ENCODE results near the gene PLXDC2. TPM values are rescaled to one million over a fixed set of nuclear protein-coding genes. Genes with fewer than 3 reads are reported as not detected.

PLXDC2 gene
- total and polyA plus RNA-seq, 8 donors, result 2.1 to 57.2 (median 11.2) TPM

- Histone ChIP-seq H3K27me3 (no peaks in the 10 kb centered on the region), H3K9me3 (no peaks in the 10 kb centered on the region), H3K36me3 (no peaks in the 10 kb centered on the region), H3K4me1 (peaks cover 0 to 4% (median 0%) of the 10 kb centered on the region in 4 donors), H3K4me3 (no peak overlapping the region), H3K27ac (no peak overlapping the region)
- 80 to 100% (median 95%) methylated on average over 2 of the region's 2 CpGs for WGBS, 5 donors
- intact Hi-C loops (cut with DNase I; ENCODE audit: low total_unique reads), result no loop called here
- no peak for DNase-seq
- no peak for TF ChIP-seq POLR2A (IDR thresholded peaks at IDR 0.05)
- no peak for TF ChIP-seq EP300 (IDR thresholded peaks at IDR 0.05)
- no peak for TF ChIP-seq POLR2AphosphoS5 (IDR thresholded peaks at IDR 0.05)
- TF ChIP-seq, protein P1, sequence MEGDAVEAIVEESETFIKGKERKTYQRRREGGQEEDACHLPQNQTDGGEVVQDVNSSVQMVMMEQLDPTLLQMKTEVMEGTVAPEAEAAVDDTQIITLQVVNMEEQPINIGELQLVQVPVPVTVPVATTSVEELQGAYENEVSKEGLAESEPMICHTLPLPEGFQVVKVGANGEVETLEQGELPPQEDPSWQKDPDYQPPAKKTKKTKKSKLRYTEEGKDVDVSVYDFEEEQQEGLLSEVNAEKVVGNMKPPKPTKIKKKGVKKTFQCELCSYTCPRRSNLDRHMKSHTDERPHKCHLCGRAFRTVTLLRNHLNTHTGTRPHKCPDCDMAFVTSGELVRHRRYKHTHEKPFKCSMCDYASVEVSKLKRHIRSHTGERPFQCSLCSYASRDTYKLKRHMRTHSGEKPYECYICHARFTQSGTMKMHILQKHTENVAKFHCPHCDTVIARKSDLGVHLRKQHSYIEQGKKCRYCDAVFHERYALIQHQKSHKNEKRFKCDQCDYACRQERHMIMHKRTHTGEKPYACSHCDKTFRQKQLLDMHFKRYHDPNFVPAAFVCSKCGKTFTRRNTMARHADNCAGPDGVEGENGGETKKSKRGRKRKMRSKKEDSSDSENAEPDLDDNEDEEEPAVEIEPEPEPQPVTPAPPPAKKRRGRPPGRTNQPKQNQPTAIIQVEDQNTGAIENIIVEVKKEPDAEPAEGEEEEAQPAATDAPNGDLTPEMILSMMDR (IDR thresholded peaks at IDR 0.05), result no peak
Measured at GRCh38 chr10:20017961-20018360, 201.7 kb downstream of the PLXDC2 start.

- Histone ChIP-seq H3K36me3 (no peaks in the 10 kb centered on the region), H3K4me1 (peaks cover 0 to 3% (median 0%) of the 10 kb centered on the region in 4 donors), H3K4me3 (no peak overlapping the region), H3K27me3 (no peaks in the 10 kb centered on the region), H3K27ac (no peak overlapping the region), H3K9me3 (peaks cover 0 to 10% (median 4%) of the 10 kb centered on the region in 4 donors)
- DNase-seq, result no peak
- intact Hi-C loops (cut with DNase I; ENCODE audit: low total_unique reads), result no loop called here
- 20 to 70% (median 54%) methylated on average over 1 of the region's 1 CpG for WGBS, 5 donors
- no peak for TF ChIP-seq EP300 (IDR thresholded peaks at IDR 0.05)
- TF ChIP-seq POLR2A (IDR thresholded peaks at IDR 0.05), result no peak
- TF ChIP-seq, protein P1 (IDR thresholded peaks at IDR 0.05), result no peak
- TF ChIP-seq POLR2AphosphoS5 (IDR thresholded peaks at IDR 0.05), result no peak
Measured at GRCh38 chr10:20020677-20021076, 204.4 kb downstream of the PLXDC2 start.

GRCh38 chr10:20029523-20029922 is 213.3 kb downstream of the PLXDC2 start:
- WGBS, 5 donors, result 82 to 88% (median 85%) methylated on average over 3 of the region's 3 CpGs
- no peak for TF ChIP-seq POLR2AphosphoS5 (IDR thresholded peaks at IDR 0.05)
- TF ChIP-seq, protein P1 (IDR thresholded peaks at IDR 0.05), result no peak
- TF ChIP-seq POLR2A (IDR thresholded peaks at IDR 0.05), result no peak
- no peak for TF ChIP-seq EP300 (IDR thresholded peaks at IDR 0.05)
- no peaks in the 10 kb centered on the region for H3K27me3 ChIP-seq

DNA sequence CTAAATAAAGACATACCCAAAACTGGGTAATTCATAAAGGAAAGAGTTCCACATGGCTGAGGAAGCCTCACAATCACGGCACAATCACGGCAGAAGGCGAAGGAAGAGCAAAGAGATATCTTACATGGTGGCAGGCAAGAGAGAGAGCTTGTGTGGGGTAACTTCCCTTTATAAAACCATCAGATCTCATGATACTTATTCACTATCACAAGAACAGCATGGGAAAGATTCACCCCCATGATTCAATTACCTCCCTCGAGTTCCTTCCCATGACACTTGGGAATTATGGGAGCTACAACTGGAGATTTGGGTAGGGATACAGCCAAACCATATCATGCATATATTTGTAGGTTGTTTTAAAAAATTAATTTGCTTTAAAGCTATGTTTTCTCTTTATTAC is 217.2 kb downstream of the PLXDC2 start:
- whole genome bisulfite sequencing, 5 donors, result 72 to 89% (median 83%) methylated on average over 4 of the region's 4 CpGs
- H3K9me3 ChIP-seq, result peaks cover 0 to 9% (median 0%) of the 10 kb centered on the region in 4 donors
- H3K27ac ChIP-seq, result no peak overlapping the region
- H3K4me3 ChIP-seq, result no peak overlapping the region
- H3K36me3 ChIP-seq, result no peaks in the 10 kb centered on the region
- no peaks in the 10 kb centered on the region for H3K27me3 ChIP-seq
- H3K4me1 ChIP-seq, result no peaks in the 10 kb centered on the region
- TF ChIP-seq POLR2A (IDR thresholded peaks at IDR 0.05), result no peak
- intact Hi-C loops (cut with DNase I; ENCODE audit: low total_unique reads), result no loop called here
- DNase-seq, result no peak

More at GRCh38 chr10:20029523-20029922, 213.3 kb downstream of the PLXDC2 start:
- Histone ChIP-seq H3K36me3 (no peaks in the 10 kb centered on the region), H3K4me1 (no peaks in the 10 kb centered on the region), H3K27ac (no peak overlapping the region), H3K9me3 (peaks cover 0 to 14% (median 2%) of the 10 kb centered on the region in 4 donors), H3K4me3 (no peak overlapping the region)
- intact Hi-C loops (cut with DNase I; ENCODE audit: low total_unique reads), result no loop called here
- no peak for DNase-seq

GRCh38 chr10:20034732-20035131 is 218.5 kb downstream of the PLXDC2 start:
- Histone ChIP-seq H3K36me3 (no peaks in the 10 kb centered on the region), H3K27me3 (no peaks in the 10 kb centered on the region), H3K4me3 (no peak overlapping the region), H3K4me1 (no peaks in the 10 kb centered on the region), H3K27ac (no peak overlapping the region), H3K9me3 (peaks cover 0 to 9% (median 0%) of the 10 kb centered on the region in 4 donors)
- WGBS, 5 donors, result 55 to 69% (median 66%) methylated on average over 2 of the region's 2 CpGs
- TF ChIP-seq, protein P1 (IDR thresholded peaks at IDR 0.05), result no peak
- no peak for TF ChIP-seq POLR2AphosphoS5 (IDR thresholded peaks at IDR 0.05)
- no peak for TF ChIP-seq EP300 (IDR thresholded peaks at IDR 0.05)
- intact Hi-C loops (cut with DNase I; ENCODE audit: low total_unique reads), result no loop called here
- DNase-seq, result peak in 1 of 2 donors; percentile 25
